ENCODE data around the gene GALNT14.

DNA sequence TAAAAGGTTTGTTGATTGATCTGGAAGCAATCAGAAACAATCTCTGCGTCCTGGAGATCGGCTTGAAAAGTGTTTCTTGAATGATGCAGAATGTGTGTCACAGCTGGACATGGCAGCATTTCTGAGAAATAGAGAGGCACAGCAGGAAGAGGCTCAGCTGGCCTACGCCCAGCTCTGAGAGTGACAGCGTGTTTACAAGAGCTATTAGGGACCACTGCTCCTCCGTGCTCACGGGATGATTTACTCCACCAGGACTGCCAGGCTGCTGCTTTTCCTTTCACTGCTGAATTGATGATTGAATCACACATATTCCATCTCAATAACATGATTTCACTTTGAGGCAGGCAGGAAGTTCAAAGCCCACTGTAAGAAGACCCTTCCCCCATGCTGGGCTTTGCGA, 62.8 kb downstream of the GALNT14 start:
- TF ChIP-seq, protein P1, sequence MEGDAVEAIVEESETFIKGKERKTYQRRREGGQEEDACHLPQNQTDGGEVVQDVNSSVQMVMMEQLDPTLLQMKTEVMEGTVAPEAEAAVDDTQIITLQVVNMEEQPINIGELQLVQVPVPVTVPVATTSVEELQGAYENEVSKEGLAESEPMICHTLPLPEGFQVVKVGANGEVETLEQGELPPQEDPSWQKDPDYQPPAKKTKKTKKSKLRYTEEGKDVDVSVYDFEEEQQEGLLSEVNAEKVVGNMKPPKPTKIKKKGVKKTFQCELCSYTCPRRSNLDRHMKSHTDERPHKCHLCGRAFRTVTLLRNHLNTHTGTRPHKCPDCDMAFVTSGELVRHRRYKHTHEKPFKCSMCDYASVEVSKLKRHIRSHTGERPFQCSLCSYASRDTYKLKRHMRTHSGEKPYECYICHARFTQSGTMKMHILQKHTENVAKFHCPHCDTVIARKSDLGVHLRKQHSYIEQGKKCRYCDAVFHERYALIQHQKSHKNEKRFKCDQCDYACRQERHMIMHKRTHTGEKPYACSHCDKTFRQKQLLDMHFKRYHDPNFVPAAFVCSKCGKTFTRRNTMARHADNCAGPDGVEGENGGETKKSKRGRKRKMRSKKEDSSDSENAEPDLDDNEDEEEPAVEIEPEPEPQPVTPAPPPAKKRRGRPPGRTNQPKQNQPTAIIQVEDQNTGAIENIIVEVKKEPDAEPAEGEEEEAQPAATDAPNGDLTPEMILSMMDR (IDR thresholded peaks at IDR 0.05), result no peak
- no peak for TF ChIP-seq EZH2 (IDR thresholded peaks at IDR 0.05; ENCODE audit: borderline replicate concordance, insufficient read depth, low read depth, low read length, poor library complexity, severe bottlenecking)

Data from B cell (primary cell).